GM19099 (cell line): ENCODE results near the gene DIAPH3.

Experiments used
- POLR2A ChIP-seq: IDR thresholded peaks from 3 replicates; pipeline ENCODE4 v1.6.1; 2011; ENCODE audit warnings: low read depth; ENCODE audit not compliant: insufficient read length; ENCODE audit errors: extremely low read depth

Gene DIAPH3

GRCh38 chr13:59641261-59641660 lies 522.5 kb downstream of the DIAPH3 start:
- no peak for TF ChIP-seq POLR2A

- no peak for TF ChIP-seq POLR2A
Observed at GRCh38 chr13:59638404-59638803, 525.3 kb downstream of the DIAPH3 start.

GRCh38 chr13:59635589-59635988 lies 528.1 kb downstream of the DIAPH3 start:
- no peak for TF ChIP-seq POLR2A

DNA sequence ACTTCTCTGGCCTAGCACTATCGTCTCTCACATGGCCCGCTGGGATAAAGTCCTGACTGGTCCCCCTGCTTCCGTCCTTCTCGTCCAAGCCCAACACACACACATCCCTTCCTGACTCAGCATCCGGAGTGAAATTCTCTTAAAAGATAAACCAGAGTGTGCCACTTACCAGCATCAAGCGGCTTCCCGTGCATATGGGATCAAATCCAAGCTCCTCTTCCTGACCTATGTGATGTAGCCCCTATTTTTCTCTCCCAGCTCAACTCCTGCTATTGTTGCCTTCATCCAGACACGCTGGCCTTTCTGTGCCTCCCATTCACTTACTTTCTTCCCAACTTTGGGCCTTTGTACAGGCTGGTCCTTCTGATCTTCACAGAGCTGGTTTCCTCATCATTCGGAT lies 530.4 kb downstream of the DIAPH3 start:
- no peak for TF ChIP-seq POLR2A

DNA sequence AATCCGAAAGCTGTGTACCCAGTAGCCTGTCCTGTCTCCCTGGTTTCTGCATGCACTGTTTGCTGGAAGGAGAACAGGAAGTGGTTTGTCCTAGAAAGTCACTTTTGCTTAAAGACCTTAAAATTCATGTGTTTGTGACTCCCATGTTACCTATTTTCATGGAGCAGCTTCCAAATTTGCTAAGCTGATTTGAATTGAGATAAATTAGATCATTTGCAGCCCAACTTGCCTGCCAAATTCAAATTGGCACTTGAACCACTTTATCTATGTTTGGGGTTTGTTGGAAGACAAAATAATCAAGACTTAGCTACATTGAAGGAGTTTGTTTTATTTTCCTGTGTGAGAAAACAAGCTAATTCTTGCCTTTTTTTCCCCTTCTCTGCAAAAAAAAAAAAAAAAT lies 532.5 kb downstream of the DIAPH3 start:
- no peak for TF ChIP-seq POLR2A

- no peak for TF ChIP-seq POLR2A
Observed at GRCh38 chr13:59625111-59625510, 538.6 kb downstream of the DIAPH3 start.

- TF ChIP-seq POLR2A: no peak
Observed at GRCh38 chr13:59623206-59623915, 540.4 kb downstream of the DIAPH3 start.

DNA sequence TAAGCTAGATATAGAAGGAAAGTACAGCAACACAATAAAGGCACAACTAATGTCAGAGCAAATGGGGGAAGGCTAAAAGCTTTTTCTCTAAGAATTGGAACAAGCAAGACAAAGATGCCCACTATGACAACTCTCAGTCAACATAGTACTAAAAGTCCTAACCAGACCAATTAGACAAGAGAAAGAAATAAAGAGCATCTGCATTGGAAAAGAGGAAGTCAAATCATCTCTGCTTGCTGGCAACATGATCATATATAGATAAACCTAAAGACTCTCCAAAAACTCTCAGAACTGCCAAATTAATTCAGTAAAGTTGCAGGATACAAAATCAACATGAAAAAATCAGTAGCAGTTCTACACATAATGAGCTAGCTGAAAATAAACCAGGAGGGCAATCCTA lies 542.0 kb downstream of the DIAPH3 start:
- no peak for TF ChIP-seq POLR2A
